CD4-positive, alpha-beta T cell treated with Interleukin-1 beta for 1 hour (primary cell): Measurements from ENCODE around the gene LY6G6D.
A peak's percentile ranks its signal among the peaks of the same experiment; 100 is the strongest.

Source experiments
- DNase-seq, 2 donors: peaks; one replicate each; pipeline ENCODE4 v3.0.0-alpha.2; 2020 to 2022

Gene LY6G6D

GRCh38 chr6:31737315-31737990 lies 22.3 kb downstream of the LY6G6D start:
- peak; percentile 13 to 34 for DNase-seq

- DNase-seq = peak; percentile 79 to 82
Measured at GRCh38 chr6:31737991-31738979, 23.1 kb downstream of the LY6G6D start.

- DNase-seq = peak; percentile 97 to 98
Measured at GRCh38 chr6:31739639-31740396, 24.7 kb downstream of the LY6G6D start, which contains the start of gene MSH5. MSH5 (plus strand) TSS chr6:31740005; CDS start chr6:31740467, 462 bp downstream.

- peak in 1 of 2 donors; percentile 32 for DNase-seq
Measured at GRCh38 chr6:31740397-31741223, 25.5 kb downstream of the LY6G6D start.

DNA sequence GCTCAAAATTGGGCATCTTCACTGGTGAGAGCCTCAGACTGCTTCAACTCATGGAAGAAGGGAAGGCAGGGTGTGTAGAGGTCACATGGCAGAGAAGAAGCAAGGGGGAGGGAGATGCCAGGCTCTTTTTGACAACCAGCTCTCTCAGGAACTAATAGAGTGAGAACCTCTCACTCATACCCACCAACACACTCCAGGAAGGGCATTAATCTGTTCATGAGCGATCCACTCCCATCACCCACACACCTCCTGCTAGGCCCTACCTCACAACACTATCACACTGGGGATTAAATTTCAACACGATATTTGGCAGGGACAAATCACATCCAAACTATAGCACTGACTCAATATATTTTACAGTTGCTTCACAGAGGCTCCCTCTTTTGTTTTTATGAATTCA lies 26.7 kb downstream of the LY6G6D start:
- DNase-seq = no peak

DNA sequence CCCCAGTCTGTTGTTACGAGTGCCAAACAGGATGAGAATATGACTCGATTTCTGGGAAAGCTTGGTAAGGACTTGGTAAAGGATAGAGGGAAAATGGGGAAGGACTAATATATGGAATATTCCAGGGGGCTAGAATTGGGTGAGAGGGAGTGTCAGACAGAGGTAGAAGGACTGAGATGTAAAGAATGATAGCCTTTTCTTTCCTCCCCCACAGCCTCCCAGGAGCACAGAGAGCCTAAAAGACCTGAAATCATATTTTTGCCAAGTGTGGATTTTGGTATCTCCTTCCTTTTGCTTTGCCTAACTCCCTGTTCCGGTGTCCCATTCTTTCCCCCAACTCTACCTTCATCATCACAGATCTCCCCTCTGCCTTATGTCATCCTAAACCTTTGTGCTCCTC lies 27.7 kb downstream of the LY6G6D start:
- no peak for DNase-seq

DNA sequence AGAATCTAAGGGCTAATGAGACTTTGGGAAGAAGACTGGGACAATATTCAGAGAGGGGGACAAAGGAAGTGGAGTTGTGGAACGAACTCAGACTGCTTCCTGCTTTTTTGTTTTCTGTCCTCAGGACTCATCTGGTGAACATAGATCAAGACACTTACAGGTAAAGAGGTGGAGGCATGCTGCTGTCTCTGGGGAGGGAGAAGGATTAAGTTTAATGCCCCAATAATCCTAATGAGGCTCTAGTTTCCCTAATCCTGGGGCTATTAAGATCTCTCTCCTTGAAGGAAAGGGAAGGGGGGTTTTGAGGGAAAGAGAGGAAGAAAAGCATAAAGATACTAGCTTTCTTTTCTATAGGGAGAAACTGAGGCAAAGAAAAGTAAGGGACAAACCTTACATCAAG lies 29.3 kb downstream of the LY6G6D start:
- DNase-seq = no peak

GRCh38 chr6:31749301-31750036 lies 34.3 kb downstream of the LY6G6D start:
- DNase-seq = no peak

- DNase-seq = no peak
Measured at GRCh38 chr6:31750411-31751022, 35.4 kb downstream of the LY6G6D start.

GRCh38 chr6:31752739-31753319 lies 37.7 kb downstream of the LY6G6D start:
- no peak for DNase-seq

DNA sequence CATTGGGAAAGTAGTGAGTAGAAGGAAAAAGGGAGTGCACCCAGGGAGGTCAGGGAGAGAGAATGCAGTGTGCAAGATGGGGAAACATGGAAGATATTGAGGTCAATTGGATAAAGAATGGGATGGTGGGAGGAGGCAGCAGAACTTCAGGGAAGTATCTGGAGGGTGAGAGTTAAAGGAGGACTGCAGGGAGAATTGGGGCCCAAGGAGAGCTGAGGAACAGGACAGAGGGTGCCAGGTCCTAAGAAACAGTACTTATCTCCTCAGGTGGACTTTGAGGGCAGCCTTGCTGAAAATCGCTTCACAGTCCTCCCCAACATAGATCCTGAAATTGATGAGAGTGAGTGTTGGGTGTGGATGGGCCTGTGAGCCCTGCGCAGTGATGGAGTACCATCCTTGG lies 43.1 kb downstream of the LY6G6D start:
- no peak for DNase-seq

GRCh38 chr6:31760790-31761189 lies 45.6 kb downstream of the LY6G6D start:
- DNase-seq = no peak

- DNase-seq = no peak
Measured at GRCh38 chr6:31761343-31761742, 46.2 kb downstream of the LY6G6D start.

DNA sequence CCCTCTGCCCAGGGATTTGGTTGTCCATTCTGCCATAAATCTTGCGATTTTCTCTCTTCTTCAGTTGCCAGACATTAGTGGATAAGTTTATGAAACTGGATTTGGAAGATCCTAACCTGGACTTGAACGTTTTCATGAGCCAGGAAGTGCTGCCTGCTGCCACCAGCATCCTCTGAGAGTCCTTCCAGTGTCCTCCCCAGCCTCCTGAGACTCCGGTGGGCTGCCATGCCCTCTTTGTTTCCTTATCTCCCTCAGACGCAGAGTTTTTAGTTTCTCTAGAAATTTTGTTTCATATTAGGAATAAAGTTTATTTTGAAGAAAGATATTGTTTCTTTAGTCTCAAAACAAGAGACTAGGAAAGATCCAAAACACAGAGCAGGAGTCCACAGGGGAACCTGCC lies 47.2 kb downstream of the LY6G6D start, which contains the start of gene SAPCD1:
SAPCD1 (plus strand) TSS at position 301 of the 400 bp plus-strand sequence. CDS start 399 bp downstream, outside the sequence.
- DNase-seq = no peak

GRCh38 chr6:31762878-31763618 lies 47.9 kb downstream of the LY6G6D start:
- DNase-seq = no peak

- DNase-seq = no peak
Measured at GRCh38 chr6:31763619-31763940, 48.4 kb downstream of the LY6G6D start.

DNA sequence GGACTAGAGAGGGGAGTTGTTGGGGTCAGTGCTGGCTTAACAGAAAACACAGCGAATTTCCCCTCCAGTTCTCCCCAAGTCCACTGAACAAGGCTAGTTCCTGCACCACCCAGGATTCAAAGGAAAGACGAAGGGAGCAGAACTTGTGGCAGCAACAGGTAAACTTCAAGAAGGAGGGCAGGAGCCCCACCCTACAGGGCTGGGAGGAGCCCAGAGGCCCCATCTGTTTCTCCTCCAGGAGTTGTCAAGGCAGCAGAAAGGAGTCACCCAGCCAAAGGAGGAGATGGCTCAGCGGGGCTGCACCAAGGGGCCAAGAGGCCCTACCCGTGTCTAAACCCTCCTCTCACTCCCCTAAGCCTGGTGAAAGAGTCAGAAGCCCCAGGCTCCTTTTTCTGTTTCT lies 49.0 kb downstream of the LY6G6D start:
- DNase-seq = no peak

- no peak for DNase-seq
Measured at GRCh38 chr6:31765559-31765909, 50.4 kb downstream of the LY6G6D start.

GRCh38 chr6:31765910-31766794 lies 51.0 kb downstream of the LY6G6D start:
- no peak for DNase-seq
